ENCODE results near the gene ZNF205. TPM values are rescaled to one million over a fixed set of nuclear protein-coding genes. Genes with fewer than 3 reads are reported as not detected.

Gene ZNF205
- total RNA-seq, 4 donors from 2014 or later, result 19.4 to 29.2 (median 21.5) TPM

GRCh38 chr16:3129137-3130131, 17.0 kb downstream of the ZNF205 start:
- 22 to 28% methylated on average over 23 to 28 of the region's 28 CpGs for WGBS, 2 donors
- Histone ChIP-seq H3K36me3 (peaks cover 0 to 30% (median 0%) of the 10 kb centered on the region in 3 donors), H3K4me3 (peak overlapping the region; percentile 33 to 52 (median 44)), H3K27ac (peak overlapping the region in 3 of 4 donors; percentile 52 to 60 (median 58)), H3K27me3 (no peaks in the 10 kb centered on the region), H3K9me3 (no peaks in the 10 kb centered on the region), H3K4me1 (peaks cover 0 to 55% (median 22%) of the 10 kb centered on the region in 4 donors)
- peak in 1 of 2 donors; percentile 12 for TF ChIP-seq POLR2A (IDR thresholded peaks at IDR 0.05)
- TF ChIP-seq CTCF (IDR thresholded peaks at IDR 0.05), result peak; percentile 78 to 91 (median 83)
- peak in 1 of 2 donors; percentile 42 for TF ChIP-seq EP300 (IDR thresholded peaks at IDR 0.05)
- peak; percentile 35 to 82 for DNase-seq (ENCODE audit: low spot score in 2 of 2)

GRCh38 chr16:3131755-3132377, 19.5 kb downstream of the ZNF205 start:
- Histone ChIP-seq H3K27ac (no peak overlapping the region), H3K4me3 (no peak overlapping the region), H3K9me3 (no peaks in the 10 kb centered on the region), H3K36me3 (peaks cover 0 to 30% (median 0%) of the 10 kb centered on the region in 3 donors), H3K27me3 (no peaks in the 10 kb centered on the region), H3K4me1 (peaks cover 0 to 58% (median 24%) of the 10 kb centered on the region in 4 donors)
- no peak for TF ChIP-seq EP300 (IDR thresholded peaks at IDR 0.05)
- TF ChIP-seq POLR2A (IDR thresholded peaks at IDR 0.05), result no peak
- TF ChIP-seq CTCF (IDR thresholded peaks at IDR 0.05), result peak in 4 of 5 experiments; percentile 10 to 28 (median 20)
- no peak for DNase-seq (ENCODE audit: low spot score in 2 of 2)
- WGBS, 2 donors, result 69 to 70% methylated on average over 12 of the region's 12 CpGs

GRCh38 chr16:3133844-3134243, 21.5 kb downstream of the ZNF205 start:
- Histone ChIP-seq H3K36me3 (peaks cover 0 to 36% (median 0%) of the 10 kb centered on the region in 3 donors), H3K4me3 (peak overlapping the region; percentile 84 to 96 (median 90)), H3K27ac (peak overlapping the region; percentile 84 to 97 (median 95)), H3K27me3 (no peaks in the 10 kb centered on the region), H3K9me3 (no peaks in the 10 kb centered on the region), H3K4me1 (peaks cover 0 to 58% (median 19%) of the 10 kb centered on the region in 4 donors)
- no peak for DNase-seq (ENCODE audit: low spot score in 2 of 2)
- WGBS, 2 donors, result 16 to 23% methylated on average over 7 of the region's 7 CpGs
- TF ChIP-seq POLR2A (IDR thresholded peaks at IDR 0.05) (no peak), EP300 (IDR thresholded peaks at IDR 0.05) (no peak), CTCF (IDR thresholded peaks at IDR 0.05) (no peak)

- DNase-seq (ENCODE audit: low spot score in 2 of 2), result peak; percentile 91 to 93
- Histone ChIP-seq H3K27me3 (no peaks in the 10 kb centered on the region), H3K4me3 (peak within 1 kb of the TSS; percentile 84 to 96 (median 90)), H3K9me3 (no peaks in the 10 kb centered on the region), H3K27ac (peak within 1 kb of the TSS; percentile 84 to 97 (median 95)), H3K36me3 (peaks cover 0 to 43% (median 0%) of the 10 kb centered on the region in 3 donors), H3K4me1 (peaks cover 0 to 51% (median 13%) of the 10 kb centered on the region in 4 donors)
- WGBS, 2 donors, result 0 to 1% methylated on average over 40 to 45 of the region's 63 CpGs
- TF ChIP-seq CTCF (IDR thresholded peaks at IDR 0.05) (peak in 2 of 5 experiments; percentile 32 to 34), EP300 (IDR thresholded peaks at IDR 0.05) (peak; percentile 81 to 96), POLR2A (IDR thresholded peaks at IDR 0.05) (peak; percentile 73 to 89)
These were observed 22.1 kb downstream of the ZNF205 start, which contains the start of gene ZNF213 for GRCh38 chr16:3134338-3135125. ZNF213 (plus strand) TSS chr16:3135029; CDS start chr16:3137281, 2,252 bp downstream.
